DOHH2 (cell line): ENCODE data around the gene DLG5.

Experiments used
- H3F3A ChIP-seq: fragments of 200-600 bp; sonication (generic), shearing (Covaris generic); 2 replicates; pipeline ENCODE4 v1.6.0; 2016; ENCODE audit warnings: antibody characterized with exemption, mild to moderate bottlenecking; ENCODE audit not compliant: control insufficient read depth, insufficient read depth
- H3K27ac ChIP-seq: fragments of 200-600 bp; sonication (generic); 2 replicates; pipeline ENCODE4 v1.5.1; 2014; ENCODE audit warnings: low read depth, mild to moderate bottlenecking, low read length, moderate library complexity
- H3K27me3 ChIP-seq: fragments of 200-600 bp; sonication (generic); 2 replicates; pipeline ENCODE4 v1.6.1; 2014; ENCODE audit warnings: mild to moderate bottlenecking, low read length, mixed read lengths; ENCODE audit not compliant: control insufficient read depth
- H3K36me3 ChIP-seq: fragments of 200-600 bp; sonication (generic); 2 replicates; pipeline ENCODE4 v1.6.1; 2014; ENCODE audit warnings: mild to moderate bottlenecking, low read length, moderate library complexity, mixed read lengths; ENCODE audit not compliant: control insufficient read depth
- H3K4me1 ChIP-seq: fragments of 200-600 bp; sonication (generic); 2 replicates; pipeline ENCODE4 v1.6.1; 2014; ENCODE audit warnings: mild to moderate bottlenecking, low read length, mixed read lengths; ENCODE audit not compliant: control insufficient read depth
- H3K4me2 ChIP-seq: fragments of 200-600 bp; sonication (generic); 2 replicates; pipeline ENCODE4 v1.6.0; 2014; ENCODE audit warnings: mild to moderate bottlenecking, low read length, moderate library complexity
- H3K4me3 ChIP-seq: fragments of 200-600 bp; sonication (generic); 2 replicates; pipeline ENCODE4 v1.5.1; 2014; ENCODE audit warnings: mild to moderate bottlenecking, low read length, mixed read lengths
- H3K79me2 ChIP-seq: fragments of 200-600 bp; sonication (generic); 2 replicates; pipeline ENCODE4 v1.6.1; 2014; ENCODE audit warnings: mild to moderate bottlenecking, low read length, mixed read lengths; ENCODE audit not compliant: control insufficient read depth
- H3K9me2 ChIP-seq: fragments of 200-600 bp; sonication (generic); replicated peaks from 2 replicates; pipeline ENCODE4 v1.6.1; 2014; ENCODE audit warnings: mild to moderate bottlenecking, low read length, mixed read lengths; ENCODE audit not compliant: control insufficient read depth
- H3K9me3 ChIP-seq: fragments of 200-600 bp; sonication (generic); 2 replicates; pipeline ENCODE4 v1.6.1; 2014; ENCODE audit warnings: antibody characterized with exemption, low read length, mixed read lengths; ENCODE audit not compliant: control insufficient read depth, insufficient read depth
- H4K20me1 ChIP-seq: fragments of 200-600 bp; sonication (generic); 2 replicates; pipeline ENCODE4 v1.6.0; 2014; ENCODE audit warnings: low read depth, mild to moderate bottlenecking, antibody characterized with exemption, low read length, moderate library complexity; ENCODE audit not compliant: control insufficient read depth, insufficient read depth
- CTCF ChIP-seq: fragments of 200-600 bp; sonication (generic); IDR thresholded peaks from one replicate; pipeline ENCODE4 v1.5.1; 2014; ENCODE audit warnings: antibody characterized with exemption, mild to moderate bottlenecking, low read depth, low read length; ENCODE audit not compliant: poor library complexity, severe bottlenecking
- EZH2phosphoT487 ChIP-seq: fragments of 200-600 bp; sonication (generic); IDR thresholded peaks from 2 replicates; pipeline ENCODE4 v1.6.1; 2017; ENCODE audit warnings: borderline replicate concordance, mild to moderate bottlenecking, antibody characterized with exemption, low read length, moderate library complexity, mixed read lengths

DLG5 gene

DNA sequence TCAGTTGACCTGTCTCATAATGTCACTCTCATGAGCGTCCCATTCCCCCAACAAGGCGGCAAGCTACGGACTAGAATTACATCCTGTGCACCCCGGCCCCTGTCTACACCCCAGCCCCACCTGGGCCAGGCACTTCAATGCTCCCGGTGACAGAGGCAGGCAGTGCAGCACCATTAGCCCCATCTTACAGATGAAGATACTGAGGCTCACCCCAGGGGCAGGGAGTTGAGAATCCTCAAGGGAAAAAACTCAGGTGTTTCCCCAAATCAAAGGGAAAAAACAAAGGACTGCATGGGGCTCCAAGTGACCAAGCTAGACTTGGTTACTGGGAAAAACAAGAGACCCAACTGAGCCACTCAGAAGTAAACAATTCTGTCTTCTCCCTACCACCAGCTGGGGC is 4.5 kb downstream of the DLG5 start:
- Histone ChIP-seq H3K9me3 (no peaks in the 10 kb centered on the region), H3K27me3 (peaks cover 12% of the 10 kb centered on the region), H3F3A (no peaks in the 10 kb centered on the region), H3K27ac (no peak overlapping the region), H3K79me2 (no peaks in the 10 kb centered on the region), H4K20me1 (no peaks in the 10 kb centered on the region), H3K4me2 (no peak overlapping the region), H3K36me3 (no peaks in the 10 kb centered on the region), H3K9me2 (no peaks in the 10 kb centered on the region), H3K4me3 (no peak overlapping the region), H3K4me1 (peaks cover 8% of the 10 kb centered on the region; the same call in 1 of the 2 replicates)
- TF ChIP-seq CTCF: no peak
- TF ChIP-seq EZH2phosphoT487: no peak

GRCh38 chr10:77921395-77921794 is 5.2 kb downstream of the DLG5 start:
- no peak overlapping the region for H3K27ac ChIP-seq

GRCh38 chr10:77920495-77920894 is 6.1 kb downstream of the DLG5 start:
- peaks cover 4% of the 10 kb centered on the region for H3K27me3 ChIP-seq

More at GRCh38 chr10:77921395-77921794, 5.2 kb downstream of the DLG5 start:
- Histone ChIP-seq H3K79me2 (no peaks in the 10 kb centered on the region), H3K36me3 (no peaks in the 10 kb centered on the region), H4K20me1 (no peaks in the 10 kb centered on the region), H3F3A (no peaks in the 10 kb centered on the region), H3K4me3 (no peak overlapping the region), H3K9me2 (no peaks in the 10 kb centered on the region), H3K9me3 (no peaks in the 10 kb centered on the region), H3K4me2 (no peak overlapping the region), H3K27me3 (peaks cover 10% of the 10 kb centered on the region), H3K4me1 (peaks cover 8% of the 10 kb centered on the region; the same call in 1 of the 2 replicates)
- TF ChIP-seq CTCF: no peak
- no peak for TF ChIP-seq EZH2phosphoT487

More at GRCh38 chr10:77920495-77920894, 6.1 kb downstream of the DLG5 start:
- no peak for TF ChIP-seq CTCF
- no peak for TF ChIP-seq EZH2phosphoT487
- Histone ChIP-seq H3K27ac (no peak overlapping the region), H3K36me3 (no peaks in the 10 kb centered on the region), H3K79me2 (no peaks in the 10 kb centered on the region), H3K4me2 (no peak overlapping the region), H4K20me1 (no peaks in the 10 kb centered on the region), H3K4me3 (no peak overlapping the region), H3F3A (no peaks in the 10 kb centered on the region), H3K9me2 (no peaks in the 10 kb centered on the region), H3K9me3 (no peaks in the 10 kb centered on the region), H3K4me1 (peaks cover 4% of the 10 kb centered on the region; the same call in 1 of the 2 replicates)
